Esophagus squamous epithelium (tissue), 4 donors: ENCODE measurements around the gene INHA.

Experiments used
- CTCF ChIP-seq, 6 experiments: fragments of 450-650 bp in 4 of 6; fragments of 200-600 bp in 2 of 6; sonication (generic) in 2 of 6; IDR thresholded peaks; one replicate each; pipeline ENCODE4 v1.5.1; 2016 to 2019; ENCODE audit warnings: antibody characterized with exemption in 6 of 6, mild to moderate bottlenecking in 4 of 6, moderate library complexity in 4 of 6
- POLR2A ChIP-seq, 4 donors: fragments of 450-650 bp; IDR thresholded peaks; one replicate each; pipeline ENCODE4 v1.6.1; 2017; ENCODE audit warnings: antibody characterized with exemption in 4 of 4, mild to moderate bottlenecking in 4 of 4, moderate library complexity in 3 of 4

GRCh38 chr2:219527076-219527394, 45.1 kb upstream of the INHA start:
- TF ChIP-seq CTCF (IDR thresholded peaks at IDR 0.05) (no peak), POLR2A (IDR thresholded peaks at IDR 0.05) (no peak)
